HCT116 (cell line): ENCODE measurements around the gene GNG4. TPM values are rescaled to one million over a fixed set of nuclear protein-coding genes. Genes with fewer than 3 reads are reported as not detected.

Experiments
- ATAC-seq: fragments of 200-7000 bp; cut with Tn5 transposase; 2 replicates; pipeline ENCODE4 v1.9.1; 2020; ENCODE audit warnings: mild to moderate bottlenecking, moderate library complexity
- BruUV-seq: library from RNA; stranded (reverse); fragments of 400-500 nt; replicated peaks from 2 replicates; lab custom pipeline; 2021; lab: Mats Ljungman, UMichigan
- CTCF ChIA-PET: fragments of 300-600 bp; sonication (Branson Sonifier 250); formaldehyde crosslinking; loops from one replicate; lab custom pipeline; 2021; ENCODE audit warnings: antibody characterized with exemption; lab: Charles Lee
- POLR2A ChIA-PET: fragments of 300-600, 350-600 bp; sonication (Branson Sonifier 250); formaldehyde crosslinking; loops from one replicate; lab custom pipeline; 2021; ENCODE audit warnings: antibody characterized with exemption; lab: Charles Lee
- RAD21 ChIA-PET, 2 experiments: fragments of 300-600 bp; sonication (Branson Sonifier 250); formaldehyde crosslinking; loops; one replicate each; lab custom pipeline; 2023; ENCODE audit warnings: low total read pairs in 2 of 2; ENCODE audit not compliant: uncharacterized antibody in 2 of 2, unreplicated experiment in 2 of 2, low non-redundant PET in 1 of 2; lab: Charles Lee
- DNase-seq: peaks from one replicate; pipeline ENCODE4 v3.0.0-alpha.2; 2010; ENCODE audit warnings: low read depth, low spot score
- H2AFZ ChIP-seq: fragments of 200-600 bp; shearing (Covaris generic), sonication (generic); 2 replicates; pipeline ENCODE4 v1.6.1; 2017; ENCODE audit warnings: low read depth, mixed run types, mixed read lengths, antibody characterized with exemption, low read length; ENCODE audit not compliant: poor library complexity, severe bottlenecking
- H3K27ac ChIP-seq: 2 replicates; pipeline ENCODE4 v1.5.1; 2012; ENCODE audit warnings: low read depth, low read length
- H3K27me3 ChIP-seq: fragments of 200-600 bp; sonication (generic); 2 replicates; pipeline ENCODE4 v1.6.1; 2016; ENCODE audit warnings: mixed run types, low read length, mixed read lengths; ENCODE audit not compliant: insufficient read depth
- H3K36me3 ChIP-seq, 2 experiments: fragments of 200-500 bp in 1 of 2; fragments of 200-600 bp in 1 of 2; sonication (Bioruptor generic) in 1 of 2; sonication (generic) in 1 of 2; 2 replicates each; pipeline versions ENCODE4 v1.5.1 to v1.6.1; 2014 to 2016; ENCODE audit warnings: low read length in 2 of 2, inconsistent platforms in 1 of 2, mixed read lengths in 1 of 2, mixed run types in 1 of 2; ENCODE audit not compliant: insufficient read depth in 2 of 2, control insufficient read depth in 1 of 2
- H3K4me1 ChIP-seq, 2 experiments: fragments of 200-600 bp in 1 of 2; sonication (generic) in 1 of 2; 2 replicates each; pipeline versions ENCODE4 v1.5.1 to v1.6.1; 2012 to 2017; ENCODE audit warnings: low read length in 2 of 2, inconsistent platforms in 1 of 2, mild to moderate bottlenecking in 1 of 2, mixed read lengths in 1 of 2, mixed run types in 1 of 2, moderate library complexity in 1 of 2; ENCODE audit not compliant: insufficient read depth in 2 of 2, control insufficient read depth in 1 of 2
- H3K4me2 ChIP-seq: fragments of 200-600 bp; sonication (generic); 2 replicates; pipeline ENCODE4 v1.6.1; 2017; ENCODE audit warnings: mixed run types, low read length, mixed read lengths
- H3K4me3 ChIP-seq, 2 experiments: fragments of 200-600 bp in 1 of 2; sonication (generic) in 1 of 2; replicated peaks in 1 of 2; 2 replicates each; pipeline ENCODE4 v1.5.1; 2011 to 2016; ENCODE audit warnings: low read length in 2 of 2, control low read depth in 1 of 2, low read depth in 1 of 2, mild to moderate bottlenecking in 1 of 2, mixed read lengths in 1 of 2, mixed run types in 1 of 2
- H3K79me2 ChIP-seq: fragments of 200-600 bp; sonication (generic); 2 replicates; pipeline ENCODE4 v1.6.1; 2017; ENCODE audit warnings: mild to moderate bottlenecking, mixed run types, low read length, moderate library complexity, mixed read lengths; ENCODE audit not compliant: insufficient read depth
- H3K9ac ChIP-seq: fragments of 200-600 bp; sonication (generic); 2 replicates; pipeline ENCODE4 v1.6.1; 2016; ENCODE audit warnings: low read length, mixed read lengths
- H3K9me2 ChIP-seq: fragments of 200-600 bp; sonication (generic), shearing (Covaris generic); 2 replicates; pipeline ENCODE4 v1.6.1; 2017; ENCODE audit warnings: mixed run types, mild to moderate bottlenecking, moderate library complexity; ENCODE audit not compliant: insufficient read depth
- H3K9me3 ChIP-seq, 2 experiments: fragments of 200-500 bp in 1 of 2; fragments of 200-600 bp in 1 of 2; sonication (Bioruptor generic) in 1 of 2; sonication (generic) in 1 of 2; 2 replicates each; pipeline ENCODE4 v1.6.1; 2014 to 2017; ENCODE audit warnings: low read length in 2 of 2, mixed read lengths in 2 of 2, inconsistent platforms in 1 of 2, low read depth in 1 of 2, mild to moderate bottlenecking in 1 of 2, mixed run types in 1 of 2, moderate library complexity in 1 of 2; ENCODE audit not compliant: control insufficient read depth in 1 of 2, insufficient read depth in 1 of 2
- H4K20me1 ChIP-seq: fragments of 200-600 bp; sonication (generic), shearing (Covaris generic); 2 replicates; pipeline ENCODE4 v1.6.1; 2017; ENCODE audit warnings: mixed run types, mild to moderate bottlenecking, moderate library complexity; ENCODE audit not compliant: insufficient read depth
- ATF3 ChIP-seq: IDR thresholded peaks from 2 replicates; pipeline ENCODE4 v1.6.1; 2012
- CTCF ChIP-seq, 3 experiments: fragments of 200-600 bp in 1 of 3; sonication (generic) in 1 of 3; IDR thresholded peaks in 2 of 3; conservative IDR thresholded peaks in 1 of 3; 2 replicates each; pipeline ENCODE4 v1.5.1; 2012 to 2017; ENCODE audit warnings: low read depth in 2 of 3, low read length in 2 of 3, antibody characterized with exemption in 1 of 3, borderline replicate concordance in 1 of 3, control low read depth in 1 of 3, mild to moderate bottlenecking in 1 of 3, mixed read lengths in 1 of 3, mixed run types in 1 of 3, moderate library complexity in 1 of 3; ENCODE audit not compliant: insufficient read depth in 1 of 3
- EZH2phosphoT487 ChIP-seq: fragments of 200-600 bp; IDR thresholded peaks from 2 replicates; pipeline ENCODE4 v1.6.1; 2018; ENCODE audit warnings: antibody characterized with exemption, borderline replicate concordance
- FOSL1 ChIP-seq: IDR thresholded peaks from 2 replicates; pipeline ENCODE4 v1.6.1; 2012; ENCODE audit warnings: low read depth
- JUND ChIP-seq: IDR thresholded peaks from 2 replicates; pipeline ENCODE4 v1.6.1; 2012
- MAX ChIP-seq: IDR thresholded peaks from 2 replicates; pipeline ENCODE4 v1.6.1; 2012
- POLR2A ChIP-seq: IDR thresholded peaks from 2 replicates; pipeline ENCODE4 v1.7.0; 2011; ENCODE audit warnings: borderline replicate concordance; ENCODE audit not compliant: insufficient read depth, insufficient read length; ENCODE audit errors: extremely low read depth
- RAD21 ChIP-seq: IDR thresholded peaks from 2 replicates; pipeline ENCODE4 v1.6.1; 2012; ENCODE audit warnings: low read depth, mild to moderate bottlenecking
- SIN3A ChIP-seq: IDR thresholded peaks from 2 replicates; pipeline ENCODE4 v1.6.1; 2012; ENCODE audit warnings: low read depth
- SRF ChIP-seq: IDR thresholded peaks from 2 replicates; pipeline ENCODE4 v1.6.1; 2012; ENCODE audit warnings: low read depth
- TCF7L2 ChIP-seq: IDR thresholded peaks from 2 replicates; pipeline ENCODE4 v1.7.0; 2011; ENCODE audit warnings: borderline replicate concordance, inconsistent platforms; ENCODE audit not compliant: insufficient read depth, insufficient read length; ENCODE audit errors: extremely low read depth
- YY1 ChIP-seq: IDR thresholded peaks from 2 replicates; pipeline ENCODE4 v1.6.1; 2011; ENCODE audit warnings: low read length, low read depth, moderate library complexity, mild to moderate bottlenecking; ENCODE audit not compliant: insufficient replicate concordance; ENCODE audit errors: extremely low read depth
- ZFX ChIP-seq: fragments of 450-650 bp; IDR thresholded peaks from 2 replicates; pipeline ENCODE4 v1.6.1; 2017
- ZNF274 ChIP-seq: fragments of 200-500 bp; sonication (Bioruptor generic); IDR thresholded peaks from 2 replicates; pipeline ENCODE4 v1.6.1; 2014; ENCODE audit warnings: mild to moderate bottlenecking, low read depth, low read length, inconsistent platforms
- intact Hi-C: fragments of 100-400 bp; cut with micrococcal nuclease; formaldehyde crosslinking; loops from 2 replicates; pipeline ENCODE4 v1.10.0; 2022
- total RNA-seq: library from RNA; stranded (reverse); gene quantifications from one replicate; pipeline ENCODE4 v1.2.1, GENCODE V29; 2021; ENCODE audit not compliant: unreplicated experiment

Gene GNG4
- total RNA-seq, 1 experiment from 2014 or later: 10.6 TPM

- Histone ChIP-seq H3K9ac (no peak overlapping the region), H3K9me2 (no peaks in the 10 kb centered on the region), H3K9me3 (no peaks in the 10 kb centered on the region), H2AFZ (no peak overlapping the region), H3K36me3 (no peaks in the 10 kb centered on the region), H3K79me2 (no peaks in the 10 kb centered on the region), H3K4me3 (no peak overlapping the region), H4K20me1 (no peaks in the 10 kb centered on the region), H3K27me3 (no peaks in the 10 kb centered on the region), H3K4me2 (no peak overlapping the region), H3K4me1 (peaks cover 7% of the 10 kb centered on the region in 2 experiments; a peak in 3 of 4 replicates), H3K27ac (no peak overlapping the region)
- ChIA-PET RAD21 (no interaction called here), POLR2A (no interaction called here), CTCF (interaction anchor here (0.8 kb wide), 1 partner anchor 220 kb away, joined by 3 read pairs; no protein-coding TSS in a partner anchor)
- BruUV-seq: no TSS peak
- DNase-seq (no peak), ATAC-seq (no peak)
- TF ChIP-seq ZNF274 (no peak), POLR2A (no peak), FOSL1 (no peak), ATF3 (no peak), JUND (no peak), MAX (no peak), EZH2phosphoT487 (no peak), TCF7L2 (no peak), RAD21 (no peak)
- intact Hi-C loops: loop anchor here (5.0 kb wide), 1 partner anchor 91 kb away; no protein-coding TSS in a partner anchor
Measured at GRCh38 chr1:235510823-235511222, 138.8 kb downstream of the GNG4 start.

GRCh38 chr1:235507623-235508022 is 142.0 kb downstream of the GNG4 start:
- intact Hi-C loops: no loop called here
- no TSS peak for BruUV-seq
- DNase-seq: no peak
- Histone ChIP-seq H3K9me2 (no peaks in the 10 kb centered on the region), H3K9ac (no peak overlapping the region), H2AFZ (no peak overlapping the region), H3K4me3 (no peak overlapping the region), H4K20me1 (no peaks in the 10 kb centered on the region), H3K27ac (no peak overlapping the region), H3K79me2 (peaks cover 11% of the 10 kb centered on the region), H3K4me1 (peaks cover 9 to 15% of the 10 kb centered on the region in 2 experiments; a peak in 3 of 4 replicates), H3K27me3 (no peaks in the 10 kb centered on the region), H3K4me2 (no peak overlapping the region), H3K9me3 (no peaks in the 10 kb centered on the region), H3K36me3 (no peaks in the 10 kb centered on the region)
- no peak for TF ChIP-seq ZNF274
- no peak for TF ChIP-seq SRF
- no peak for TF ChIP-seq TCF7L2
- no peak for TF ChIP-seq ZFX
- no peak for TF ChIP-seq SIN3A
- no peak for TF ChIP-seq CTCF (IDR thresholded peaks at IDR 0.05 in 2 of 3, conservative IDR thresholded peaks at IDR 0.05 in 1 of 3; ENCODE audit: borderline replicate concordance in 1 of 3, insufficient read depth in 1 of 3, low read depth in 2 of 3, low read length in 2 of 3)
- no peak for TF ChIP-seq YY1
- CTCF ChIA-PET: no interaction called here
- RAD21 ChIA-PET: no interaction called here
- no peak for ATAC-seq
- POLR2A ChIA-PET: no interaction called here
